GM12864 (cell line): ENCODE results near the gene POU2F3.
A peak's percentile ranks its signal among the peaks of the same experiment; 100 is the strongest.

Experiments used
- DNase-seq: peaks from one replicate; pipeline ENCODE4 v3.0.0-alpha.2; 2011; ENCODE audit warnings: low read depth
- H3K4me3 ChIP-seq: 2 replicates; pipeline ENCODE4 v1.5.1; 2011; ENCODE audit warnings: mild to moderate bottlenecking, low read depth, low read length, control low read depth
- TF ChIP-seq, protein P1 (sequence below): IDR thresholded peaks from 2 replicates; pipeline ENCODE4 v1.5.1; 2011; ENCODE audit warnings: low read depth, mild to moderate bottlenecking, moderate library complexity, low read length, control low read depth, inconsistent platforms; ENCODE audit errors: missing control alignments

The POU2F3 gene

DNA sequence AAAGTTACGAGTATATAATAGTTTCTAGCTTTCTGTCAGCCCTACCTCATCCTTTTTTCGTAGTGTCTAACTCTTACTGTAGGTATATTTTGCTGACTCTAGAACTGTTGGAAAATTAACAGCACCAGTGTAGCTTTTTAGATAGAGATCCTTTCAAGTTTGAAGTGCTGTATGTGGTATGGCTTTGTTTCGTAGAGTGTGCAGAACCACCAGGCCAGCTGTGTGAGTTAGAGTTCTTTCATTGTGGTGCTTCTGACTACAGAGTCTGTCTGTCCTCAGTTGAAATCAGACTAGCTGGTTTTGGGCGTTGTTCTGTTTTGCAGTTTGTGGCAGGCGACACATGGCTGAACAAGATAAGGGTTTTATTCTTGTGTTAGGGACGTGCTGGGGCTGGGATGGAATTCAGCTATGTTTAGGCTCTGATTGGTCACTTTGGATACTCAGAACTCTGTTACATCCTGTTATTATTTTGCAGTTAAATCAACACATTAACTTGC is 99.5 kb downstream of the POU2F3 start:
- TF ChIP-seq, protein P1, sequence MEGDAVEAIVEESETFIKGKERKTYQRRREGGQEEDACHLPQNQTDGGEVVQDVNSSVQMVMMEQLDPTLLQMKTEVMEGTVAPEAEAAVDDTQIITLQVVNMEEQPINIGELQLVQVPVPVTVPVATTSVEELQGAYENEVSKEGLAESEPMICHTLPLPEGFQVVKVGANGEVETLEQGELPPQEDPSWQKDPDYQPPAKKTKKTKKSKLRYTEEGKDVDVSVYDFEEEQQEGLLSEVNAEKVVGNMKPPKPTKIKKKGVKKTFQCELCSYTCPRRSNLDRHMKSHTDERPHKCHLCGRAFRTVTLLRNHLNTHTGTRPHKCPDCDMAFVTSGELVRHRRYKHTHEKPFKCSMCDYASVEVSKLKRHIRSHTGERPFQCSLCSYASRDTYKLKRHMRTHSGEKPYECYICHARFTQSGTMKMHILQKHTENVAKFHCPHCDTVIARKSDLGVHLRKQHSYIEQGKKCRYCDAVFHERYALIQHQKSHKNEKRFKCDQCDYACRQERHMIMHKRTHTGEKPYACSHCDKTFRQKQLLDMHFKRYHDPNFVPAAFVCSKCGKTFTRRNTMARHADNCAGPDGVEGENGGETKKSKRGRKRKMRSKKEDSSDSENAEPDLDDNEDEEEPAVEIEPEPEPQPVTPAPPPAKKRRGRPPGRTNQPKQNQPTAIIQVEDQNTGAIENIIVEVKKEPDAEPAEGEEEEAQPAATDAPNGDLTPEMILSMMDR = no peak
- no peak for DNase-seq
- H3K4me3 ChIP-seq = no peak overlapping the region

DNA sequence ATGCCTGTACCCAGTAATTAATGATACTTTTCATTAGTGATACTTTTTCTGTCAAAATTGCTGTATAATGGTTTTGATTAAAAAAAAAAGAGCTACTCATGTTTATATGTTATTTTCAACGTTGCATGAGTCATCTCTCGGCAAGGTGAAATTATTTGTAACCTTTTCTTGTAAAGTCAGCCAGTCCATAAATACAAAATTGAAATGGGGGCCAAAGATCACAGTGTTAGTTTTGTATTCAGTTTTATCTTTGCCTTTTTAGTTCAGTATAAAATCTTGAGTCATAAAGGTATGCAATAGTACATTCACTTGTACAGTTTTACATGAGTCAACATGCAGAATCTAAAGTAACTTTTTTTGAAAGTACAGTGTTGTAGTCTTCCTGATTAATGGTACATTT is 100.6 kb downstream of the POU2F3 start:
- TF ChIP-seq, protein P1 = no peak
- no peak overlapping the region for H3K4me3 ChIP-seq
- DNase-seq = no peak

DNA sequence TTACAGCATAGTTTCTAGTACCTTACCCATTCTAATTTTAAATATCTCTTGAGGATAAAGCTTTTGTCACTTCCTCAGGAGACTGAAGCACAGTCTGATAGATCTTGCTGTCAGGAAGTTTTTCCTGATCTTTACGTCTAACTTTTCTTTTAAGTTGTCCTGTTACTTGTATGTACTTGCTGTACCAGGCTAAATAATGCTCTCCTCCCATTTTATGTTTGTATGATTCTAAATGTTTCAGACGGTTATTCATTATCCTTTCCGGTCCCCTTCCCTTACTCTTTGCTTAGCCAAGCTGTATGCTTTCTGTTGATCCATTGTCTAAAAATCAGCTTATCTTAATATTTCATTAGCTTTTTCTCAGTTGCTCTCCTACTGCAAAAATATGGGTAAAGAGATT is 102.3 kb downstream of the POU2F3 start:
- H3K4me3 ChIP-seq = no peak overlapping the region
- DNase-seq = no peak
- TF ChIP-seq, protein P1 = no peak

DNA sequence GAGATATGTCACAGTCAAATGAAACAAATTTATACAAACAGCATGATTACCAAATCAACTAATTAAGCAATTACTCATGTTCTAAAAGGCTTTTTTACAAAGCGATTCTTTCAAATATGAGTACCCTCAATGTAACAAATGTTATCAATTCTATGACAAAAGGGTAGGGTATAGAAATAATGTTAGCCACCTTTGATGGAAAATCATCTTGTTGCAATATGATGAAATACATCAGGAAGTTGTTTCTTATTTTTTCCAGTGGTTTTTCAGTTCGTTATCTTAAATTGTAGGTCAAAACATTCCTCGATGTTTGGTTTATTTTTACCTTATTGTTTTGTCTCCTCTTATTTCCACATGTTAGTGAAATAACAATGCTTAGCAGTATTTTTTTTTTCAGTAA is 102.7 kb downstream of the POU2F3 start:
- TF ChIP-seq, protein P1 = no peak
- DNase-seq = no peak
- no peak overlapping the region for H3K4me3 ChIP-seq

DNA sequence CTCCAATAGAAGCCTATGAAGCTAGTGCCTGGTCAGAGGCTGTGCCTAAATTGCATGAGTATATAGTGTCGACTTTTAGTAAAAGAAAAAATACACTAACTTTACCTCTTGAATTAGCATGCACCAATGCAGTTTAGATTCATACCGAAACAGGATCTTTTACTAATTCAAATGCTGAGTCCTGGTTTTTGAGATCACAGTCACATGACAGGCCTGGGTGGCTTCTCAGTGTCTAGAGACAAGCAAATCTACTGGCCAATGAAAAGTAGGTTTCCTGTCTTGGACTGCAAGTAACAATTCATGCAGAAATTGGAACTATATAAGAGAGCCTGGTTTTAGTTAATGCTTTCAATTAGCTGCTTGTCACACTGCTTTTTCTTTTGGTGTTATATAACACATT is 103.5 kb downstream of the POU2F3 start:
- no peak overlapping the region for H3K4me3 ChIP-seq
- DNase-seq = peak; percentile 70
- TF ChIP-seq, protein P1 = no peak

DNA sequence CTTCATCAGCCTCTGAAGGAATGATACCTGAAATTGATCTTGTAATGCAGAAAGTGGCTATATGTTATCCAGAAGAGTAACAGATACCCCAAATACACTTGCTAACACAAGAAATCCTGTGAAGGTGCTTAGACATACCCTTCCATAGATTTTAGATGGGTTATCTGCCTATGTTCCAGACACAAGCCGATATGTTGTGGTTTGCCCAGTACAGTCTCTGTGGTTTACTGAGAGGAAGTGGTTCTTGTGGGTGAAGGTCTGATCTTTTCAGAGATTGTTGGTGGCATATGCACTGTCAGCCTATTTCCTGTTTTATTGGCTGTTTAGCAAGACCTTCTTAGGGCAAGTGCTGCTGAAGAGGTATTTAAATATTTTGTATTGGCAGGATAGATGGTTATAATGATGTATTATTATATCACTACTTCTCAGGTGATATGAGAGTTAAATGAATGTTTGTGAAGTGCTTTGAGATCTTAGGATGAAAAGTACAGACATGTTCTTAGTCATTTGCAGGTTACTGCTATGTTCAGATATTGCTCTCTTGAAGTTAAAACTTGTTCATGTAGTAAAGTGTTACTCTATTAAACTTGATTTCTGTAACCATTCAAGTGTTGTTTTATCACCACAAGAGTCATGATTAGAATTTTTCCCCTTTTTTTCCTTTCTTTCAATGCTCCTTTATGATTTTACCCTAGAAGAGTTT is 104.5 kb downstream of the POU2F3 start:
- TF ChIP-seq, protein P1 = no peak
- DNase-seq = peak; percentile 73
- H3K4me3 ChIP-seq = no peak overlapping the region

DNA sequence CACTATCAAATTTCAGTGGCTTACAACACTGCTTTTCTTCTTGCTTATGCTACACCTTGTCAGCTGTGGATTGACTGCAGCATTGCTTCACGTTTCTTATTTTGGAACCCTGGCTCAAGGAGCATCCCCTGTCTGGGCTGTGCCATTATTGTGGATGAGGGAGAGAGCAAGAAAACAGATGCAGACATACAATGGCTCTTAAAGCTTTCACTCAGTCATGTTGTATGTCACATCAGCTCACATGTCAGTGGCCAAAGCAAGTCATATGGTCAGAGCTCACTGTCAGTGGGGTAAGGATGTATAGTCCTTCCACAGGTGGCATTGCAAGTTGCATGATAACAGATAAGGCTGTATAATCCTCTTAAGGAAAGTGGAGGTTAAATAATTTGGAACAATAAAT is 106.3 kb downstream of the POU2F3 start:
- TF ChIP-seq, protein P1 = no peak
- no peak for DNase-seq
- no peak overlapping the region for H3K4me3 ChIP-seq
